8988T (cell line): ENCODE measurements around the gene GNB1L.
"Not testable (repeated sequence)": the region's sequence is repeated elsewhere in the genome, so short reads cannot be mapped to it uniquely, and the experiment has no call there.

Experiments used
- DNase-seq: peaks from one replicate; pipeline ENCODE4 v3.0.0; 2011

GNB1L gene

GRCh38 chr22:19888131-19888746 is 33.6 kb upstream of the GNB1L start:
- peak; percentile 11 for DNase-seq

- peak; percentile 13 for DNase-seq
Observed at GRCh38 chr22:19887256-19887985, 32.7 kb upstream of the GNB1L start.

- DNase-seq: peak; percentile 12
Observed at GRCh38 chr22:19886605-19887255, 32.1 kb upstream of the GNB1L start.

- no peak for DNase-seq
Observed at GRCh38 chr22:19885841-19886592, 31.3 kb upstream of the GNB1L start.

- no peak for DNase-seq
Observed at GRCh38 chr22:19884954-19885751, 30.5 kb upstream of the GNB1L start.

- DNase-seq: no peak
Observed at GRCh38 chr22:19884161-19884953, 29.7 kb upstream of the GNB1L start.

GRCh38 chr22:19883446-19883845 is 28.8 kb upstream of the GNB1L start:
- not testable (repeated sequence) for DNase-seq

- no peak for DNase-seq
Observed at GRCh38 chr22:19882446-19883381, 28.0 kb upstream of the GNB1L start.

GRCh38 chr22:19880786-19881569 is 26.3 kb upstream of the GNB1L start:
- peak; percentile 92 for DNase-seq

- no peak for DNase-seq
Observed at GRCh38 chr22:19879992-19880785, 25.5 kb upstream of the GNB1L start.

GRCh38 chr22:19879643-19879991 is 24.9 kb upstream of the GNB1L start:
- no peak for DNase-seq

GRCh38 chr22:19879246-19879570 is 24.5 kb upstream of the GNB1L start:
- DNase-seq: no peak

- no peak for DNase-seq
Observed at GRCh38 chr22:19878461-19879245, 24.0 kb upstream of the GNB1L start.

- DNase-seq: no peak
Observed at GRCh38 chr22:19877626-19878339, 23.1 kb upstream of the GNB1L start.

GRCh38 chr22:19876941-19877625 is 22.4 kb upstream of the GNB1L start:
- DNase-seq: no peak

GRCh38 chr22:19876314-19876940 is 21.8 kb upstream of the GNB1L start:
- DNase-seq: no peak
